Lung (tissue), 12 donors: ENCODE data around the gene GABRP. TPM values are rescaled to one million over a fixed set of nuclear protein-coding genes. Genes with fewer than 3 reads are reported as not detected.

ENCODE experiments used
- ATAC-seq: fragments of 200-7000 bp; cut with Tn5 transposase; one replicate; pipeline ENCODE4 v1.9.1; 2020; ENCODE audit warnings: moderate number of reproducible peaks; ENCODE audit not compliant: insufficient read depth, low FRiP score
- DNase-seq, 3 donors: peaks; one replicate each; pipeline ENCODE4 v3.0.0-alpha.2; 2013 to 2017
- H3K27ac ChIP-seq, 2 donors: one replicate each; pipeline ENCODE4 v1.5.1; 2013; ENCODE audit warnings: mild to moderate bottlenecking in 2 of 2, moderate library complexity in 2 of 2, control low read depth in 1 of 2, inconsistent platforms in 1 of 2, low read depth in 1 of 2, low read length in 1 of 2
- H3K27me3 ChIP-seq, 3 donors: one replicate each; pipeline ENCODE4 v1.5.1; 2013; ENCODE audit warnings: low read length in 2 of 3; ENCODE audit not compliant: control insufficient read depth in 3 of 3, insufficient read depth in 3 of 3
- H3K36me3 ChIP-seq, 4 donors: one replicate each; pipeline ENCODE4 v1.5.1; 2013; ENCODE audit warnings: low read length in 4 of 4, mild to moderate bottlenecking in 1 of 4, moderate library complexity in 1 of 4; ENCODE audit not compliant: control insufficient read depth in 4 of 4, insufficient read depth in 4 of 4
- H3K4me1 ChIP-seq, 5 donors: one replicate each; pipeline ENCODE4 v1.5.1; 2013; ENCODE audit warnings: low read length in 5 of 5, mild to moderate bottlenecking in 2 of 5, moderate library complexity in 1 of 5; ENCODE audit not compliant: control insufficient read depth in 5 of 5, insufficient read depth in 5 of 5
- H3K4me3 ChIP-seq: one replicate; pipeline ENCODE4 v1.5.1; 2013; ENCODE audit warnings: mild to moderate bottlenecking, control low read depth, moderate library complexity
- H3K9ac ChIP-seq, 2 donors: one replicate each; pipeline ENCODE4 v1.5.1; 2013; ENCODE audit warnings: low read length in 2 of 2, control low read depth in 1 of 2; ENCODE audit not compliant: insufficient read depth in 1 of 2
- H3K9me3 ChIP-seq, 4 donors: one replicate each; pipeline ENCODE4 v1.5.1; 2013; ENCODE audit warnings: low read length in 3 of 4, mild to moderate bottlenecking in 1 of 4, moderate library complexity in 1 of 4; ENCODE audit not compliant: control insufficient read depth in 4 of 4, insufficient read depth in 3 of 4
- CTCF ChIP-seq: IDR thresholded peaks from 2 replicates; pipeline ENCODE4 v1.5.1; 2012; ENCODE audit warnings: mild to moderate bottlenecking; ENCODE audit errors: control extremely low read depth, extremely low read depth
- WGBS, 2 donors: extraction: QIAGEN DNeasy Blood & Tissue Kit; methylation state at CpG; one replicate each; pipeline ENCODE4 v1.1.7; 2013; 5-methylcytosine and 5-hydroxymethylcytosine counted together
- polyA plus RNA-seq, 2 donors: library from polyadenylated mRNA; stranded (reverse); fragments of 200-250 nt; gene quantifications; one replicate each; pipeline ENCODE4 v1.2.1, GENCODE V29; 2013
- total RNA-seq, 2 donors: library from RNA; depleted of rRNA in 1 of 2; stranded (reverse); fragments of >200 nt in 1 of 2; gene quantifications; one replicate each; pipeline ENCODE4 v1.2.1, GENCODE V29; 2014 to 2021
- donor health status: control.
- donor health status: control.
- donor health status: Bipolar disorder and iron deficiency.
- donor health status: healthy.
- donor health status: DM: yes; HTN: yes; CAD: no.

The GABRP gene
- total and polyA plus RNA-seq, 4 donors: 0.26 to 1.5 (median 0.75) TPM

- H3K9me3 ChIP-seq: no peaks in the 10 kb centered on the region
- no peak overlapping the region for H3K4me3 ChIP-seq
- peak; percentile 78 to 82 (median 80) for DNase-seq
- TF ChIP-seq CTCF: peak; percentile 47
- no peaks in the 10 kb centered on the region for H3K27me3 ChIP-seq
- H3K9ac ChIP-seq: no peak overlapping the region
- H3K4me1 ChIP-seq: peaks cover 0 to 5% (median 0%) of the 10 kb centered on the region in 5 donors
- no peaks in the 10 kb centered on the region for H3K36me3 ChIP-seq
- H3K27ac ChIP-seq: no peak overlapping the region
- ATAC-seq: peak; percentile 76
- 41 to 42% methylated on average over 7 of the region's 7 CpGs for WGBS, 2 donors
Measured at GRCh38 chr5:170791325-170791954, 7.9 kb downstream of the GABRP start.

- no peaks in the 10 kb centered on the region for H3K9me3 ChIP-seq
- DNase-seq (peak in 1 of 3 donors; percentile 13), ATAC-seq (no peak)
- no peaks in the 10 kb centered on the region for H3K36me3 ChIP-seq
- no peak for TF ChIP-seq CTCF
- no peak overlapping the region for H3K4me3 ChIP-seq
- peaks cover 0 to 5% (median 0%) of the 10 kb centered on the region in 5 donors for H3K4me1 ChIP-seq
- H3K27me3 ChIP-seq: no peaks in the 10 kb centered on the region
- no peak overlapping the region for H3K27ac ChIP-seq
- 66 to 70% methylated on average over 8 of the region's 8 CpGs for WGBS, 2 donors
- H3K9ac ChIP-seq: no peak overlapping the region
Measured at GRCh38 chr5:170792878-170793277, 9.4 kb downstream of the GABRP start.

- no peak for ATAC-seq
- Histone ChIP-seq H3K27me3 (no peaks in the 10 kb centered on the region), H3K27ac (no peak overlapping the region), H3K9ac (no peak overlapping the region), H3K9me3 (no peaks in the 10 kb centered on the region), H3K4me1 (no peaks in the 10 kb centered on the region), H3K4me3 (no peak overlapping the region), H3K36me3 (no peaks in the 10 kb centered on the region)
- WGBS, 2 donors: 96 to 97% methylated on average over 10 of the region's 10 CpGs
- TF ChIP-seq CTCF: no peak
- no peak for DNase-seq
Measured at GRCh38 chr5:170795154-170795553, 11.6 kb downstream of the GABRP start.

- DNase-seq: no peak
- no peak overlapping the region for H3K4me3 ChIP-seq
- H3K9ac ChIP-seq: no peak overlapping the region
- H3K9me3 ChIP-seq: peaks cover 0 to 3% (median 0%) of the 10 kb centered on the region in 4 donors
- H3K4me1 ChIP-seq: no peaks in the 10 kb centered on the region
- ATAC-seq: no peak
- TF ChIP-seq CTCF: no peak
- 97% methylated on average over 7 of the region's 7 CpGs for WGBS, 2 donors
- H3K27me3 ChIP-seq: peaks cover 0 to 2% (median 0%) of the 10 kb centered on the region in 3 donors
- H3K27ac ChIP-seq: no peak overlapping the region
- H3K36me3 ChIP-seq: no peaks in the 10 kb centered on the region
Measured at GRCh38 chr5:170805666-170806065, 22.1 kb downstream of the GABRP start.
